ENCODE measurements around the gene SRC.

GRCh38 chr20:37394543-37395409, 48.8 kb downstream of the SRC start:
- TF ChIP-seq EZH2 (IDR thresholded peaks at IDR 0.05; ENCODE audit: low read length, unreplicated experiment) (no peak), CTCF (conservative IDR thresholded peaks at IDR 0.05; ENCODE audit: low read depth, low read length) (no peak)

Data from PC-3 (cell line).